GM12864 (cell line): ENCODE results near the gene SERPINA5.

ENCODE experiments used
- DNase-seq: peaks from one replicate; pipeline ENCODE4 v3.0.0-alpha.2; 2011; ENCODE audit warnings: low read depth
- H3K4me3 ChIP-seq: 2 replicates; pipeline ENCODE4 v1.5.1; 2011; ENCODE audit warnings: mild to moderate bottlenecking, low read depth, low read length, control low read depth
- TF ChIP-seq, protein P1 (sequence below): IDR thresholded peaks from 2 replicates; pipeline ENCODE4 v1.5.1; 2011; ENCODE audit warnings: low read depth, mild to moderate bottlenecking, moderate library complexity, low read length, control low read depth, inconsistent platforms; ENCODE audit errors: missing control alignments

Gene SERPINA5

DNA sequence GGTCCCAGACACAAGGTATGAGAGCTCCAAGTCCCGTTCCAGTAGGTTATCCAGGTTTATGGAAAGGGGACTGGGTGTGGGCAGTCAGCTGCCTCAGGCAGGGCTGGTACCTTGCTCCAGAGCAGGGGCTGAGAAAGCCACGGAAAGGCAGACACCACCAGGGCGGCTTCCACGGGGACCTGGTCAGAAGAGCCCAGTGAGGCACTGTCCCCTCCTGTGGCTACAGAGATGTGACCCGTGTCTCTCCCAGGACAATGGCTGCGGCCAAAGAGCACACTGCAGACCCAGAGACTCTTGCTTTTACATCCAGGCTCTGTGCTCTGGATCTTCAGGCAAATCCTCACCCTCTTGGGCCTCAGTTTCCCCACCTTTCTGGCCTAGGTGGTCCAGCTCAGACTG lies 11.2 kb upstream of the SERPINA5 start:
- DNase-seq = no peak
- TF ChIP-seq, protein P1, sequence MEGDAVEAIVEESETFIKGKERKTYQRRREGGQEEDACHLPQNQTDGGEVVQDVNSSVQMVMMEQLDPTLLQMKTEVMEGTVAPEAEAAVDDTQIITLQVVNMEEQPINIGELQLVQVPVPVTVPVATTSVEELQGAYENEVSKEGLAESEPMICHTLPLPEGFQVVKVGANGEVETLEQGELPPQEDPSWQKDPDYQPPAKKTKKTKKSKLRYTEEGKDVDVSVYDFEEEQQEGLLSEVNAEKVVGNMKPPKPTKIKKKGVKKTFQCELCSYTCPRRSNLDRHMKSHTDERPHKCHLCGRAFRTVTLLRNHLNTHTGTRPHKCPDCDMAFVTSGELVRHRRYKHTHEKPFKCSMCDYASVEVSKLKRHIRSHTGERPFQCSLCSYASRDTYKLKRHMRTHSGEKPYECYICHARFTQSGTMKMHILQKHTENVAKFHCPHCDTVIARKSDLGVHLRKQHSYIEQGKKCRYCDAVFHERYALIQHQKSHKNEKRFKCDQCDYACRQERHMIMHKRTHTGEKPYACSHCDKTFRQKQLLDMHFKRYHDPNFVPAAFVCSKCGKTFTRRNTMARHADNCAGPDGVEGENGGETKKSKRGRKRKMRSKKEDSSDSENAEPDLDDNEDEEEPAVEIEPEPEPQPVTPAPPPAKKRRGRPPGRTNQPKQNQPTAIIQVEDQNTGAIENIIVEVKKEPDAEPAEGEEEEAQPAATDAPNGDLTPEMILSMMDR = no peak
- H3K4me3 ChIP-seq = no peak overlapping the region

DNA sequence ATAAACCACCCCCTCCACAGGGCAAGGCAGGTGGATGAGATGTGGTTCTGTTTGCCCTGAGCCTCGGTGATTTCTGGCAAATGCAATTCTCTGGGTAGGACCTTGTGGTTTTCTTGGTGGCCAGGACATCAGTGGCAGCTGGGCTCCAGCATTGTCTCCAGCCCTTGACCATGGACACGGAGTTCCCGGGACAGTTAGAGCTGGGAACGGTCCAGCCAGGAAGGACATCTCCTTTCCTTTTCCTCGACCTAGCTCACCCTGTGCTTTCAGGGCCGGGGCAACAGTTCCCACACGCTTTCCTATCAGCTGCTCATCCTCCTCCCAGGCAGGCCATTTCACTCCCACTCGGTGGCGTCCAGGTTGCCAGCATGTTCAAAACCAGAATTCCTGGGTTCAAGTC lies 10.8 kb upstream of the SERPINA5 start:
- TF ChIP-seq, protein P1 = no peak
- no peak overlapping the region for H3K4me3 ChIP-seq
- no peak for DNase-seq

DNA sequence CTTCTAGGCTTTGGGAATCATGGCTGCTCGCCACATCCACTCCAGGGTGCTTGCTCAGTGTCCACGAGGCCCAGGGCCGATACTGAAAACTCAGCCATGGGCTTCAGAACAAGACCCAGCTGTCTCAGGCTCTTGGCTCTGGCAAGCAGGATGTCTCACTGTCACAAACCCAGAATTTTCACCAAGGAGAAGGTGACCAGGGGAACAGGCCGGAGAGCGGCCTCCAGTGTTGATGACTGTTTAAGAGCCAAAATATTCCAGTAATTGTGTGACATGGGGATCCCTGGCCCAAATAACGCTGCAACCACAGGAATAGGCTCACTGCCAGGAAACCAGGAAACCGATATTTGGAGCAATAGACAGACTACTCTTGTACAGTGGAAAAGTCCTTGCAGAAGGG lies 9.8 kb upstream of the SERPINA5 start:
- DNase-seq = no peak
- H3K4me3 ChIP-seq = no peak overlapping the region
- TF ChIP-seq, protein P1 = no peak

DNA sequence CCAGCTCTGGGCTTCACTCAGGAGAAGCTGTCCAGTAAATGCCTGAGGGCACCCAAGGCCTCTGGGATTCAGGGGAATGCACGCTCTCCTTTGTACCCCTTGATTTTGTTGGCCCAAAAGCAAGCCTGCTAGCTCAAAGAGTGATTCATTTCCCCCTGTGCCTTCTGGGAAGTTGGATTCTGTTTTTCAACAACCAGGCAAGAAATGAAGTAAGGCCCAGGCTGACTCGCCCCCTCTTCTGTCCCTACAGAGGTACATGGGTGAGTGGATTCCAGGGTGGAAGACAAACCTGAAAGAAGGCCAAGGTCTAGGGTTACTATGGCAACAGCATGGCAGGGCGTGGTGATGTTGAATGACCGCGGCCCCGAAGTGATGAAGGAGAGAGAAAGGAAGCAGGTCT lies 9.3 kb upstream of the SERPINA5 start:
- no peak for DNase-seq
- H3K4me3 ChIP-seq = no peak overlapping the region
- TF ChIP-seq, protein P1 = no peak

DNA sequence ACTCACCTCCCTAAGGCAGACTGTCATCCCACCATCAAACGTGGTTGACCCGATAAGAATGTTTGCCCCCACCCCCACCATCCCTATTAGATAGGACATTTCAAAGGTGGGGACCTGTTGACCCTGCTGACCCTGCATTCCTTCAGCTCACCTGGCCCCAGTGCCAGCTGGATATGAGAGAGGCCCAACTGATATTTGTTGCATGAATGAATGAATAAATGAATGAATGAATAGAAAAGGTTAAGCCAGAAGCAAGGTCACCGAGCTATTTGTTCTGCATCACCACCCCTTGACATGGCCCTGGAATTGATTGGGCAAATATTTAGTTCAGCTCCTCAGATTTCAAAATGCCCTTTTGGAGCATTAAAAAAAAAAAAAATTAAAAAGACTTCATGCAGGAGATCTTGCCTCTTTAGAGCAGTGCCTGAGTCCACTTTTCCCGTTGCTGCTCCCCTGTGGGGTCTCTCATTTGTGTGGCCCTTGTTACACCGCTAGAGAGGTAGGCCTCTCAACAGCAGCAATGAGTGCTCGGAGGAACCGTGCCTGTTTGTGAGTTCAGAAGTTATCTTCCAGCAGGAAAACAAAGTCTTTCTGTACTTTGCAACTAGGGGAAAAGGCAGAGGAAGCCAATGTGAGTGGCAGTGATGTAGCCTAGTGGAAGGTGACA lies 8.5 kb upstream of the SERPINA5 start:
- TF ChIP-seq, protein P1 = no peak
- DNase-seq = no peak
- no peak overlapping the region for H3K4me3 ChIP-seq

DNA sequence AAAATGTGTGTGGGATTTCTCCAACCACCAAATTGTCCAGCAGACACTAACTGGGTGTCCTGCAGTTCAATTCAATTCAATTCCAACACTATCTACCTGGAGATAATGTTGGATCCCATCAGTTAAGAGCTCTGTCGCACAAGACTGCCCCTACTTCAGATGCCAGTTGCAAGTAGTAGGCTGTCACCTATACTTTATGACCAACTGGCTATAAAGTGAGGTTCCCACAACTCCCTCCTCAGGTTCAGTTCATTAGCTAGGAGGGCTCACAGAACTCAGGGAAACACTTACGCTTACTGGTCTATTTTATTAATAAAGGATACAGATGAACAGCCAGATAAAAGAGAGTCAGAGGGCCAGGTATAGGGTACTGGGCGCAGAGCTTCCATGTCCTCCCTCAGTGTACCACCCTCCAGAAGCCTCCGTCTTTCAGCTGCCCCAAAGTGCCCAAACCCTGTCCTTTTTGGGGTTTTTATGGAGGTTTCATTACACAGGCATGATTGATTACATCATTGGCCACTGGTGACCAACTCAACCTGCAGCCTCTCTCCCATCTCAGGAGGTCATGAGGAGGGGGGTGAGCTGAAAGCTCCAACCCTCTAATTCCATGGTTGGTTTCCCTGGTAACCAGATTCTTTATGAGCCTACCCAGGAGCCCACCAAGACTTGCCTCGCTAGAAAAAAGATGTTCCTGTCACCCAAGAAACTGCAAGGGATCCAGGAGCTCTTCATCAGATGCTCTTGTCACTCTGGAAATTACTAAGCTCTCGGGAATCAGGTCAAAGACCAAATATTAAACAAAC lies 7.5 kb upstream of the SERPINA5 start:
- H3K4me3 ChIP-seq = no peak overlapping the region
- TF ChIP-seq, protein P1 = no peak
- DNase-seq = no peak
